Measurements from ENCODE around the gene ADIPOR2.

The ADIPOR2 gene

DNA sequence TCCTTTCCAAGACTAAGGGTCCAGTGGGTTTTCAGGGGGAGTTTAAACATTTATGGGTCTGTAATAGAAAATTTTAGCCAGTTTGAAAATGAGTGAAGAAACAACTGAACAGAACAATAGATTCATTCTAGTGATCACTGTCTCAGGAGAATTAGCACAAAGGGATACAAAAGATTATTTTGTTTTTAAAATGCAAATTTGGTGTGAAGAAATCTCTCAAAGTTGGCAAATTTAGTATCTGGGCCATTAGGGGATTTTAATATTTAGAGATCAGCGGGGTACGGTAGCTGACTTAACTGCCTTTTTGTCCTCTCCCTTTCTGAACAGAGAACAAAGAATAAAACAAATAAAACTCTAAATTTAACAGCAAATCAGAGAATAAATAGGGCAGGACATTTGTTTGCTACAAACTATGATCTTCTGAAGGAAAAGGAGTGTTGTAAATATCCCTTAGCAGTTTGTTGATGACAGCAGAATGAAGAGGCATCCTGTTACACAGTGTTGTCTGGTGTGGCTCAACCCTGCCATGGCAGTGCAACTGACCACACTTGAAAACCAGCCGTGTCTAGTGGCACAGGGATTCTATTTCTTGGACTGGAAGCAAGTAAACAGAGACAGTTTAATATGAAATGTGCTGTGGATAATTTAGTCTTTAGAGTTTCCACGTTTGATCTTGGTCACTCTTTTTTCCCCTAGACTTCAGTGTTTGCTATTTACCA lies 83.2 kb downstream of the ADIPOR2 start:
- TF ChIP-seq CTCF (IDR thresholded peaks at IDR 0.05; ENCODE audit: insufficient read depth, low read length, missing control alignments) = no peak
- DNase-seq (ENCODE audit: low read depth, low spot score) = no peak
- ChIA-PET CTCF (interaction anchor here (0.7 to 2.6 kb wide), 3 partner anchors 16 to 166 kb away, joined by 3 to 16 read pairs (median 4); no protein-coding TSS in a partner anchor), POLR2A (no interaction called here)
- H3K4me3 ChIP-seq (ENCODE audit: low read depth, low read length) = no peak overlapping the region

- ChIA-PET CTCF (interaction anchor here (1.0 to 2.6 kb wide), 5 partner anchors 14 to 164 kb away, joined by 3 to 16 read pairs (median 5); no protein-coding TSS in a partner anchor), POLR2A (interaction anchor here (0.9 kb wide), 1 partner anchor 86 kb away, joined by 4 read pairs; the partner anchor contains the start of gene ADIPOR2)
- DNase-seq (ENCODE audit: low read depth, low spot score) = peak; percentile 12
- TF ChIP-seq CTCF (IDR thresholded peaks at IDR 0.05; ENCODE audit: insufficient read depth, low read length, missing control alignments) = no peak
- no peak overlapping the region for H3K4me3 ChIP-seq (ENCODE audit: low read depth, low read length)
These were observed 85.5 kb downstream of the ADIPOR2 start for GRCh38 chr12:1776170-1776921.

- ChIA-PET POLR2A (no interaction called here), CTCF (interaction anchor here (1.0 kb wide), 2 partner anchors 13 to 162 kb away, joined by 3 read pairs; no protein-coding TSS in a partner anchor)
- TF ChIP-seq CTCF (IDR thresholded peaks at IDR 0.05; ENCODE audit: insufficient read depth, low read length, missing control alignments) = no peak
- DNase-seq (ENCODE audit: low read depth, low spot score) = peak; percentile 42
- no peak overlapping the region for H3K4me3 ChIP-seq (ENCODE audit: low read depth, low read length)
These were observed 86.9 kb downstream of the ADIPOR2 start for GRCh38 chr12:1777798-1778197.

- DNase-seq (ENCODE audit: low read depth, low spot score) = no peak
- TF ChIP-seq CTCF (IDR thresholded peaks at IDR 0.05; ENCODE audit: insufficient read depth, low read length, missing control alignments) = no peak
- ChIA-PET CTCF (interaction anchor here (2.0 to 2.1 kb wide), 2 partner anchors 12 to 145 kb away, joined by 8 to 9 read pairs; no protein-coding TSS in a partner anchor), POLR2A (no interaction called here)
- H3K4me3 ChIP-seq (ENCODE audit: low read depth, low read length) = no peak overlapping the region
These were observed 88.0 kb downstream of the ADIPOR2 start for GRCh38 chr12:1778911-1779310.

- CTCF ChIA-PET = interaction anchor here (0.8 to 2.1 kb wide), 4 partner anchors 11 to 160 kb away, joined by 3 to 9 read pairs (median 6); no protein-coding TSS in a partner anchor
- POLR2A ChIA-PET = interaction anchor here (0.9 kb wide), 1 partner anchor 89 kb away, joined by 3 read pairs; the partner anchor contains the start of gene ADIPOR2
- no peak for TF ChIP-seq CTCF (IDR thresholded peaks at IDR 0.05; ENCODE audit: insufficient read depth, low read length, missing control alignments)
- no peak for DNase-seq (ENCODE audit: low read depth, low spot score)
- H3K4me3 ChIP-seq (ENCODE audit: low read depth, low read length) = no peak overlapping the region
These were observed 88.9 kb downstream of the ADIPOR2 start for GRCh38 chr12:1779783-1780182.

DNA sequence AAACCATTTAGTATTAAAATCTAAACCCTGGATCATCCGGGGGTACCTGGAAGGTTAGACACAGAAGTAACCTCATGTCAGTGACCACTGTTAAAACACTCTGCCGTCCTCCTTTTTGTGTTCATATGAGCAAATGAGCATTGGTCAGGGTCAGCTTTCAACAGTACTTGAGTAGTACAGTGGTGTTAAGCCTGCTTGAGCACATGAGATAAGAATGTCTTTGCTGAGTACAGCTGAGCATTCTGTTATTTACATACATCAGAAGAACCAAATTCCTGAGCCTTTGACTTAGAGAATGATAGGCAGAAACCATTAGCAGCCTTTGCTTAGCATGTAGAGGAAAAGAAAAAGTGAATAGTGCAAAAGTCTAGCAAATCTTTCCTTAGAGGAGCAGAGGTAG lies 90.9 kb downstream of the ADIPOR2 start:
- TF ChIP-seq CTCF (IDR thresholded peaks at IDR 0.05; ENCODE audit: insufficient read depth, low read length, missing control alignments) = no peak
- POLR2A ChIA-PET = no interaction called here

More for the DNA sequence above, 90.9 kb downstream of the ADIPOR2 start:
- DNase-seq (ENCODE audit: low read depth, low spot score) = no peak
- CTCF ChIA-PET = interaction anchor here (1.1 to 15.8 kb wide), 6 partner anchors 10 to 158 kb away, joined by 3 to 767 read pairs (median 26); partner anchors contain the start of gene WNT5B
- H3K4me3 ChIP-seq (ENCODE audit: low read depth, low read length) = no peak overlapping the region

All from AG04449 (cell line).